GM12872 (cell line): Measurements from ENCODE around the gene GFI1.

Experiments used
- CTCF ChIP-seq: IDR thresholded peaks from 3 replicates; pipeline ENCODE4 v1.5.1; 2011; ENCODE audit warnings: low read depth, mild to moderate bottlenecking, low read length, moderate library complexity; ENCODE audit not compliant: insufficient read depth

Gene GFI1

GRCh38 chr1:92479587-92479986 is 7.1 kb downstream of the GFI1 start:
- no peak for TF ChIP-seq CTCF

GRCh38 chr1:92478393-92478792 is 8.3 kb downstream of the GFI1 start:
- TF ChIP-seq CTCF = no peak

DNA sequence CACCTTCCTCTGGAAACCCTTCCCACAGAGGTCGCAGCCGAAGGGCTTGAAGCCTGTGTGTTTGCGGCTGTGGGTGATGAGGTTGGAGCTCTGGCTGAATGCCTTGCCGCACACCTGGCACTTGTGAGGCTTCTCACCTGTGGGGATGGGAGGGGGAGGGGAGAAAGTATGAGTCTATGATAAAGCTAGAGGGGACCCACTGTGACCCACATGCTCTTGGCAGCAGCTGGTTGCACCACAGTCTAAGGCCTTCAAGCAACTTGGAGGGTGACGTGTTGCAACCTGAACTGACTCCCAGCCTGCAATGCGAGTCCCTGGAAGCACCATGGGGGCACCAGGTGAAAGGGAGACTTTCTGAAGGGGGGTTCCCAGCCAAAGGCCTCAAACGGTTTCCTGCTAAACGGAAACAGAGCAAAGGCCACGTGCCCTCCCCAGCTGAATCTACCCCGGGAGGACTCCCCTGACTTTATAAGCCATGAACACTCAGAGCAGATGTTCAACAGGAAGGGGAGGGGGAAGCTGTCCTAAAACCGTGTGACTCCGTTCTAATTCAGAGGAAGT is 10.6 kb downstream of the GFI1 start:
- no peak for TF ChIP-seq CTCF

DNA sequence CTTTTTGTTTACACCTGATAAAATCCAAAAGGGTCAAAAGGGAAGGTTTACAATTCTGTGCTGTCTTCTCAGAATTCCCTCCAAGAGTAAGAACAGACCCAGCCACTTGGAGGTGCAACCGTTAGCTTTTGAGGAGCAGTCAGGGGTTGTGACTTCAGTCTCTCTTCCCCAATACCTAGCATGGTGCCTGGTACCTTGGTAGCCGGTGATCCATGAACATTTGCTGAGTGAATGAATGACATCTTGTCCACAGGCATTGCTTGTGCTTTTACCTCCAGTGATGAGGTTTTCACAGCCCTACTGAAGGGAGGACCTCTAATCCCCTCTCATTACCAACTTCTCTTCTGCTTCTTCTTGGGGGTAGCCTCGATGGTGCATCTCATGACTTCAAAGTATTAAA is 11.7 kb downstream of the GFI1 start:
- TF ChIP-seq CTCF = no peak

GRCh38 chr1:92473781-92474495 is 12.8 kb downstream of the GFI1 start:
- TF ChIP-seq CTCF = no peak

DNA sequence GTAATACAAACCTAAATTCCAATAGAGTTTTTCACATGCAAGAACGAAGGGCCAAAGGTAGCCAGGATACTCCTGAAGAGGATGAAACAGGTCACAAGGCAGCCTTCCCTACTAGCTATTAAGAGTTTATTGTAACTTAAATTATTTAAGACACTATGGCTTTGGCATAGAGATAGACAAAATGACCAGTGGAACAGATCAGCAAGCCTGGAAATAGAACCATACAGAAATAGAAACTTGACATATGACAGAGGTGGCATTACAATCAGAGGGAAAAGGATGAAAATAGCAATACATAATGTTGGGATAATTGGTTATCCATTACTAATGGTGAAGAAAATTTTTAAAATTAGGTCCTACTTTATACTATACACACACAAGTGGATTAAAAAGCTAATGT is 16.5 kb downstream of the GFI1 start:
- no peak for TF ChIP-seq CTCF

DNA sequence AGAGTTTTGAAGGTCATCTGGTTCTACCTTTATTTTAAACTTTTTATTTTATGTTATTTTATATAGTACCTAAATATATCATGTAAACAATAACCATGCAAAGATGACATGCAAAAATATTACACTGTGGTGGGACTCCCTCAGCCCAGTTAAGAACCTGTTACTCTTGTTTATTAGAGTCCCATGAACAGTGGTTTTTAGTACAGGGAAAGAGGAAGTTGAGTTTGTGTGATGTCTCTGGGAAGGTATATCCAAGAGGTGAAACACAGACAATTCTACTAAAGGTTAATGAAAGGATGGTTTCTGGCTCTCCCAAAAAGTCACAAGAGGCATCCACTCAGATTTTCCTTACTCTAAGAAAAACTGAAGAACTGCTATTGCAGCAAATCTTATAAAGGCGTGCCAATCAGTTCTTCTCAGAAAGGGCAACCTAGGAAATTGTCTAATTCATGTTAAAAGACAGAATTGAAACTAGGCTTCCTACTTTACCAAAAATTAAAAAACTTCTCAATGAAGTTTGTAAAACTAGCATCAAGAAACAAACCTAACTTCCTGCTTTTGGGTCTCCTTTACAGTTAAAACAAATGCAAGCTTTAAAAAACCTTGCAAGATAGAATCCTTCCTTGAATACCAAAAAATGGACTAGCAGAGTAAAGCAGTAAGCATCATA is 19.9 kb downstream of the GFI1 start:
- TF ChIP-seq CTCF = no peak
